ENCODE measurements around the gene MEX3A. TPM values are rescaled to one million over a fixed set of nuclear protein-coding genes. Genes with fewer than 3 reads are reported as not detected.

Gene MEX3A
- total RNA-seq, 2 experiments from 2014 or later: 5.3 TPM

- POLR2A ChIA-PET: interaction anchor here (1.0 kb wide), 1 partner anchor 11 kb away, joined by 3 read pairs; no protein-coding TSS in a partner anchor
- no peaks in the 10 kb centered on the region for H3K36me3 ChIP-seq (ENCODE audit: insufficient read depth, low read length)
- H3K4me2 ChIP-seq (ENCODE audit: low read length): no peak overlapping the region
- no peaks in the 10 kb centered on the region for H3K9me3 ChIP-seq (ENCODE audit: low read length)
- no peaks in the 10 kb centered on the region for H3K9me2 ChIP-seq (ENCODE audit: insufficient read depth, low read length)
- peak; percentile 75 for DNase-seq (ENCODE audit: low spot score)
- H2AFZ ChIP-seq (ENCODE audit: low read length): no peak overlapping the region
- intact Hi-C loops (cut with micrococcal nuclease; ENCODE audit: unreplicated experiment): loop anchor here (1.0 to 10.0 kb wide), 3 partner anchors 34 to 315 kb away; no protein-coding TSS in a partner anchor
- peaks cover 27% of the 10 kb centered on the region for H3K4me1 ChIP-seq (ENCODE audit: insufficient read depth, low read length, poor library complexity, severe bottlenecking)
- H3K4me3 ChIP-seq (ENCODE audit: low read depth, low read length, poor library complexity, severe bottlenecking): no peak overlapping the region
- TF ChIP-seq EZH2phosphoT487 (IDR thresholded peaks at IDR 0.05; ENCODE audit: borderline replicate concordance, low read depth, low read length): no peak
- peak; percentile 94 for TF ChIP-seq CTCF (conservative IDR thresholded peaks at IDR 0.05; ENCODE audit: low read length)
- H3K79me2 ChIP-seq (ENCODE audit: insufficient read depth, low read depth, low read length): no peaks in the 10 kb centered on the region
- BruUV-seq (replicated peaks): no TSS peak
- H4K20me1 ChIP-seq (ENCODE audit: insufficient read depth, low read length): no peaks in the 10 kb centered on the region
- CTCF ChIA-PET (ENCODE audit: unreplicated experiment): interaction anchor here (0.6 to 1.3 kb wide), 2 partner anchors 27 to 34 kb away, joined by 3 to 4 read pairs; no protein-coding TSS in a partner anchor
- no peak overlapping the region for H3K27ac ChIP-seq (ENCODE audit: low read depth, low read length, poor library complexity, severe bottlenecking)
These were observed 47.7 kb upstream of the MEX3A start for GRCh38 chr1:156129687-156130577.

GRCh38 chr1:156128654-156129597 lies 46.7 kb upstream of the MEX3A start:
- no peak for TF ChIP-seq EZH2phosphoT487 (IDR thresholded peaks at IDR 0.05; ENCODE audit: borderline replicate concordance, low read depth, low read length)
- no peak for TF ChIP-seq CTCF (conservative IDR thresholded peaks at IDR 0.05; ENCODE audit: low read length)
- POLR2A ChIA-PET: interaction anchor here (0.5 to 1.5 kb wide), 8 partner anchors 10 to 117 kb away, joined by 3 to 4 read pairs (median 3); partner anchors contain the start of gene PMF1
- intact Hi-C loops (cut with micrococcal nuclease; ENCODE audit: unreplicated experiment): loop anchor here (10.0 kb wide), 1 partner anchor 316 kb away; no protein-coding TSS in a partner anchor
- no peaks in the 10 kb centered on the region for H3K9me3 ChIP-seq (ENCODE audit: low read length)
- H3K4me3 ChIP-seq (ENCODE audit: low read depth, low read length, poor library complexity, severe bottlenecking): no peak overlapping the region
- no peak overlapping the region for H2AFZ ChIP-seq (ENCODE audit: low read length)
- no peak overlapping the region for H3K4me2 ChIP-seq (ENCODE audit: low read length)
- no TSS peak for BruUV-seq (replicated peaks)
- no peaks in the 10 kb centered on the region for H3K79me2 ChIP-seq (ENCODE audit: insufficient read depth, low read depth, low read length)
- H3K4me1 ChIP-seq (ENCODE audit: insufficient read depth, low read length, poor library complexity, severe bottlenecking): peaks cover 27% of the 10 kb centered on the region
- no peak overlapping the region for H3K27ac ChIP-seq (ENCODE audit: low read depth, low read length, poor library complexity, severe bottlenecking)
- no peaks in the 10 kb centered on the region for H3K36me3 ChIP-seq (ENCODE audit: insufficient read depth, low read length)
- CTCF ChIA-PET (ENCODE audit: unreplicated experiment): interaction anchor here (0.7 to 2.3 kb wide), 6 partner anchors 9 to 39 kb away, joined by 3 to 13 read pairs (median 6); no protein-coding TSS in a partner anchor
- no peaks in the 10 kb centered on the region for H3K9me2 ChIP-seq (ENCODE audit: insufficient read depth, low read length)
- no peaks in the 10 kb centered on the region for H4K20me1 ChIP-seq (ENCODE audit: insufficient read depth, low read length)
- DNase-seq (ENCODE audit: low spot score): no peak

All from OCI-LY7 (cell line).